GM21526 (cell line): ENCODE measurements around the gene WASF2.

ENCODE experiments used
- ATAC-seq: cut with Tn5 transposase; IDR thresholded peaks from one replicate; pipeline ENCODE4 v1.9.1; 2021; ENCODE audit warnings: moderate library complexity; ENCODE audit not compliant: unreplicated experiment, low FRiP score

Gene WASF2

DNA sequence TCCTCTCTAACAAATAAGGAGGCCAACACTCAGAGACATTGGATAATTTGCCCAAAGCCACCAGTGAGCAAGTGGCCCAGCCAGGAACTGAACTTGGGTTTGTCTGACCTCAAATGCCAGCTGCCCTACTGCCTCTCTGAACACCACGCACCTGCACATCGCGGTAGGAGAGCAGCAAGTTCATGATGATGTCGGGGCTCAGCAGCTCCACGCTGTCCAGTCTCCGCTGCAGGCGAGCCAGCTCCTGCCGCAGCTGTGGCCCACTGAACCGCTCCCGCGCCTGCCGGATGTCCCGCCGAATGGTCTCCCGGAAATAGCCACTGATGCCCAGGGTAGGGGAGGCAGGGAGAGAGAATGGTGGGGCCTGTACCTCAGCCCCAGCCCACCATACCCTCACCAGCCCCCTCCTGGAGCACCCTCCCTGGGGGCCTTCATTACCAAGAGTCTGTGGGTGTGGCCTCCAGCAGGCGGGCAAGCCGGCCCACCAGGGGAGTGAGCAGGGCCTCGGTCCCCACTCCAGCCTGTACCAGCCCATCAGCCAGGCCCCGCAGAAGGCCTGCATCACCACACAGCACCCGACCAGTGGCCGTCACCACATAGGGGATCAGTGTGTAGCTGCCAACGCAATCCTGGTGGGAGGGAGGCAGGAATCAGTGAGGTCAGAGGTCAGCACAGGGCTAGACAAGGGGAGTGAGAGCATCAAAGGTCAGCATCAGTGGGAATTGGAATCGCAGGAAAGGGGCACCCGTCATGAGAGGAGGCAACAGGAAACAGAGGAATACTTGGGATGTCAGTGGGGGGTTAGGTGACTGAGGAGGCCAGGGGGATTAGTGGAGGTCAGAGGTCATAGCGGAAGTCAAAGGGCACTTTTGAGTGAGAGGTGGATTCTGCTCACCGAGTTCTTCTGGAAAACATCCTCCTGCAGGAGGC is 125.9 kb downstream of the WASF2 start:
- no peak for ATAC-seq

DNA sequence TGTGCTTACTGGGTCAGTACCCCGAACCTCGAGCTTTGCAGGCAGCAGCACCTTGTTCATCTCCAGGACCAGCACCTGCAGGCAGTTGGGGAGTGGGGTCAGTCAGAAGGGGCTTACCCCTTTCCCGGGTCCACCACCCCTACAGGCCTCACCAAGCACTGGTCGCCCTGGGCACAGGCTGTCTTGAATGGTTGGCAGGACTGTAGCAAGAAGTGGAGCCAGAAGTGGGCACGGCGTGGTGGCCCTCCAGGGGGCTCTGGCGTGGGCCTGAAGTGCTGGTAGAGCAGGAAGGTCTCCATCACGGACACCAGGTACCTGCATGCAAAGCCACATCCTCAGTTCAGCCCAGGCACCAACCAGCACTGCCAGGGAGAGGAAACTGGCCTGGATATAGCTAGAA is 128.4 kb downstream of the WASF2 start:
- ATAC-seq: no peak

DNA sequence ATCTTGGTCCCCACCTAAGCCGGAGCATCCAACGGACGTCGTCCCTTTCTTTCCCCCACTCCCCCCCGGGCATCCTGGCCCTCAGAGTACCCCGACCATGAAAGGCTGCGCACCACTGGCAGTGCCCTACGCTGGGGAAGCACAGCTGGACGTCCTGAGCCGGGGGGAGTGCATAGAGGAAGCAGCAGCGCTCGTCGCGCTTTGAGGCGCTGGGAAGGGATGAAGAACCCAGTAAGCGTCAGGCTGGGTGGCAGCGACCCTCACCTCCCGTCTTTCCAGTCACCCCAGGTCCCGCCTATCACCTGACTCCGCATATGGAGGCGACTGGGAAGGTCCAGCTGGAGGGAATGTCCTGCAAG is 128.9 kb downstream of the WASF2 start:
- ATAC-seq: no peak

DNA sequence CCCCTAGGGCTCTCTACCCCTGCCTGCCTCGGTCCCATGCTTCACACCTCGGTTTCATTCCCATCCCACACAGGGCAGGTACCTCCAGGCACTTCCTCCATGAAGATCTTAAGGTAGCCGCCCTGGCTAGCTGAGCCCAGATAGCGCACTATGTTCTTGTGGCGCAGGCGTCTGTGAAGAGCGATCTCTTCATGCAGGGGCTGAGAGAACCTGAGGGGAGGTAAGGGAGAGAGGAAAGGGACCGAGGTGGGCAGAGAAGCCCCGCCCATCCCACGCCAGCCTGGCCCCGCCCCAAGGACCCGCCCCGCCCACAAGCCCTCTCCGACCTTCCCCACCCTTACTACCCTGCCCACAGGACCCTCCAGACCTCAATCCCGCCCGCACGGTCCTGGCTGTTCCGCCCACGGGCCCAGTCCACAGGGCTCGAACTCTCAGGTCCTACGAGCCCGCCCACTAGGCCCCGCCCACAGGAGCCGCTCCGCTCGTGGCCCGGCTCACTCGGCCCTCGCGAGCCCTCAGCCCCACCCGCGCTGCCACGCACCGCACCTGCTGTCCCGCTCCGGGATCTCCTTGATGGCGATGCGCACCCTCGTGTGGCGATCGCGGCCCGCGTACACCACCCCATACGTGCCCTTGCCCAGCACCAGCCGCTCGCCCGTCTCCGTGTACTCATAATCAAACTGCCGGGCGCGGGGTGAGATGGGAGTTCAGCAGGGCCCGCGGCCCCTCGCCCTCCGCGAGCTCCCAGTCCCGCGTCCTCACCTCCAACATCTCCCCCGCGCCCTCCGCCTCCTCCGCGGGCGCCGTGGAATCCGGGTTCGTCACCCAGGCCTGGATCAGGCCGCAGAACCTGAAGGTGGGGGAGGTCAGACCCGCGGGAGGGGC is 129.6 kb downstream of the WASF2 start:
- ATAC-seq: no peak

DNA sequence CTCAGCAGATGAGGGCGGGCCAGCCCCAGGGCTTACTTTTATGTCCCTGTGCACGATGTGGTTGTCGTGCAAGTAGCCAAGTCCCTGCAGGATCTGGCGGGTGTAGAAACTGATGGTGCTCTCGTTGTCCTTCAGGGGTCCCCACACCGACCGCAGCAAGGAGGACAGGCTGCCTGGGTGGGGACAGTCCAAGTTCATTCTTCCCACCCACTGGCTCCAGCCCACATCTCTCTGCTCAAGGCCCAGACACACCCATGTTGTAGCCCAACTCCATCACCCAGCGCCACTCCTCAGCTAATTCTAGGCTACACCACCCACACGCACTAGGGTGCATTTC is 130.2 kb downstream of the WASF2 start:
- no peak for ATAC-seq

DNA sequence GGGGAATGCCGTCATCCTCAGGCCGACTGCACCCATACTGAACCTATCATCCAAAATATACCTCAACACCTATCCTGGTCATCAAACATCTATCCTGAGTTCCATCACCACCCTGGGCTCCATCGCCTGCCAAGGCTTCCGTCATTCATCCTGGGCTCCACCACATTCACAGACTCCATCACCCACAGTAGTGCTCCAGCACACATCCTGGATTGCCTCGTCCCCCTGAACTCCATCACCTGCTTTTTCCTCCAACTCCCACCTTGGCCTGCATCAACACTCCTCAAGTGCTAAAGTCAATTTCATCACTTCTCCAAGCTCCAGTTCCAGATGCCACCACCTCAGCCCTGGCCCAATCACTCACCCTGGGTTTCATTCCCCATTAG is 131.0 kb downstream of the WASF2 start:
- ATAC-seq: no peak

DNA sequence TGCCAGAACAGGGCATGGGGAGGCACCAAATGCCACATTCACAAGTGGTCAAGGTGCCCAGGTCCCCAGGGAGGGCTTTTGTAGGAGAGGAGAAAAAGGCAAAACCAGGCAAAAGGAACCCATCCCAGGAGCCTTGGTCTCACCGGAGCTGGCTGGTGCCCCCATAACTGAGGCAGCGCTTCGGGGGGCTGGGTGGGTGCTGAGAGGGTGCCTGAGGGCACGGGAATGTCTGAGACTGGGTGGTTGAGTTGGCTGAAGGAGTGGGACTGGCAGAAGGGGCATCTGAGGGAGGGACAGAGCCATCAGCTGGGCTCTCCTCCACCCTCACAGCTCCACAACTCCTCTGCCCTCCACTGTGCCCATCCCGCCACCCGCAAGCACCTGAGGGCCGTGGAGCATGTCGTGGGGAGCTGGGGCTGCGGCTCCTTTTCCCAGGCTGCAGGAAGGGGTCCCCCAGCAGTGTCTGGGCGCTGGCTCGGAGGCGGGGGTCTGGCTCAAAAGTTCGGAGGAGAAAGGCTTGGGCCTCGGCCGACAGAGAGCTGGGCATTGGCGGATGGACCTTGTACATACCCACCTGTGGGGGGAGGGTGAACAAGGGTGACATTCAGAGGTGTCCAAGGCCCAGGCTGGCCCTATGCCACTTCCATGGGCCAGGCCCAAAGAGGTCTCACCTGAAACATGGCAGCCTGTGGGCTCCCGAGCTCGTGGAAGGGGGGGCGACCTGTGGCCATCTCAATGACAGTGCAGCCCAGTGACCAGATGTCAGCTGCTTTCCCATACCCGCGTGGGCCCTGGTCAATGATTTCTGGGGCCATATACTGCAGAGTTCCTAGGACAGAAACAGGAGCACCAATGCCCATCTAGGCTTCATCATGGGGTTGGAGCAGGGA is 131.7 kb downstream of the WASF2 start:
- no peak for ATAC-seq

DNA sequence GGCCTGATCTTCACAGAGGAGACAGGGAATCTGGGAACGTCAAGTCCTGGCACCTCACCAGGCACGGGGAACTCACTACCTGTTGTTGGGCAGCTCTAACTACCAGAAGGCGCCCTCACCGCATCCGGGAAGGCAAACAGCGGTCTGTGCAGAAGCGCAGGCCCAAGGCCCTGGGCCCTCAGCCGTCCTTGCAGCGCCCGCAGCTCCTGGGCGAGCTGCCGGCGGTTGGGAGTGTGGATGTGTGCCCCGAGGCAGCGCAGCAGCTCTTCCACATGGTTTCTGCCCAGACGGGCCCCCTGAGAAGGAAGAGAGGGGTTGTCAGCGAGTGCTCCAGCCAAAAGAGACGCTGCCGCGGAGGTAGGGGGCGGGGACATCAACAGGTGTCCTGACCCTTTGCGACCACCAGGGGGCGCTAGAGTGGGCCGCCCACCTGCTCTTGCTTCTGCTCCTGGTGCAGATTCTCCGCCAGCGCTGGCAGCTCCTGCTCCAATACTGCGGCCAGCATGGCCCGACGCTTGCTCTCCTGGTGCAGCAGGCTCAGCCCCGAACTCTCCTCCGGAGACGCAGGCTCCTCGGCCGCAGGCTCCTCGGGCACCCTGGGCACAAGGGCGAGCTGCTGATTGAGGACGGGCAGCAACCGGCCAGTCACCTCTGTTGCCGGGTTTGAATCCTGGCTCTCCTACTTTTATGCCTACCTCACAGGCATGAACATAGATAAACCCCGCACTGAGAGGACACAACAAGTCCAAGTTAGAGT is 132.5 kb downstream of the WASF2 start:
- ATAC-seq: no peak

DNA sequence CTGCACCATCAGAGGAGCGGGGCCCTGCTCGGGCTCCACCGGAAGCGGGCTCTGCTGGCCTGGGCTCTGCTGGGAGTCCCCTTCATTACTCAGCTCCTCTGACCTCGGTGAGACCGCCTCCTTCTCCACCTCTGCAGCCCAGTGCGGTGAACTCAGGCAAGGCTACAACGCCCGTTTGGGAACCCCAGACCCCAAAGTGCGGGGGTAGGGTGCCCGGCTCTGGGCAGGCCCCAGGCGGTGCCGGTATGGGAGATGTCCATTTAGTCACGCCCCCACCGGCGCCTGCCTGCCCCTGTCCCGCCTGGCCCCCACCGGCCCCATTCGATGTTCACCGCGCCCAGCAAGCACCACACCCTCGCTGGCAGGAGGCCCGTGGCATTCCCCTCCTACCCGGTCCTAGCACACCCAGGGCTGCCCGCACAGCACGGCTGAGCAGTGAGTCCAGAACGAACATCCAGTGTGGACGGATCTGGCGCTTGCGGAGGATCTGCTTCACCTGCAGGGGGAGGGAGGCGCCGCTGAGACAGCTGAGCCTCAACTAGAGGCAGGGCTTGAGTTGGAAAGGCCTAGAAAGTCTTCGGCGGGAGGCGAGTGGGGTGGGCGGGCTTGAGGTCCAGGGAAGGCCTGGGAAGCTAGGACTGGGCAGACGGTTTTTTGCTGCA is 133.2 kb downstream of the WASF2 start:
- no peak for ATAC-seq

DNA sequence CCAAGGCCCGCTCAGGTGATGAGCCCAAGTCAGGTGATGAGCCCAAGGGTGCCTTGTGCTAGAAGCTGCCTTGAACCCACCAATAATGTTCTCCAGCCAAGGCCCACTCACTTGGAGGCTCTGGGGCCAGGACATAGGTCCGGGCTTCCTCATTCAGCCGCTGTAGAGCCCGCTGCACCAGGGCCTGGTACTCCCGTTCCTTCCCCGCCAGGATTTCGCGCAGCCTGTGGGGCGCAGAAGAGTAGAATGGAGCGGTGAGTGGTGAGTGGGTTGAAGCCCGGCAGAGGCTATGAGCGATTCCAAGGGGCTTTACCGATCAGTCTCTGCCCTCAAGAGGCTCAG is 133.7 kb downstream of the WASF2 start:
- ATAC-seq: no peak

DNA sequence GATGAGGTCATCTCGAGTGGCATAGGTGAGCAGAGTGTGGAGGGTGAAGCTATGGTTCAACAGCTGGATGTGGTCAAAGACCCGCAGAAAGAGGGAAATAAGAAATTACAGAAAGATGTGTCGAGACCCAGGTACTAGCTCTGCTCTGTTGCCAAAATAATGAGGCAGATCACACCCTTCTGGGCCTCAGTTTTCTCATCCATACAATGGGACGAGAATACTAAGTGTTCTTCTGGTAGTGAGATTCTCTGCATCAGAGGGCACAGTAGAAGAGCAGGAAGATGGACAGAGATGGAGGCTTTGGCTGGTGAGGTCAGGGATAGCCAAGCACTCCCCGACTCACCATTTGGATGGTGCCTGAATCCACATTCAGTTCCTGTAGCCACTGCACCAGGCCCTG is 134.3 kb downstream of the WASF2 start:
- ATAC-seq: no peak
